SKM-1 (cell line): ENCODE measurements around the gene LMO7.
A peak's percentile ranks its signal among the peaks of the same experiment; 100 is the strongest.

Experiments
- DNase-seq: peaks from one replicate; lab custom pipeline; 2025; ENCODE audit not compliant: unreplicated experiment; lab: John Stamatoyannopoulos, UW

LMO7 gene

GRCh38 chr13:75876142-75877050 is 240.3 kb downstream of the LMO7 start:
- peak; percentile 75 for DNase-seq

DNA sequence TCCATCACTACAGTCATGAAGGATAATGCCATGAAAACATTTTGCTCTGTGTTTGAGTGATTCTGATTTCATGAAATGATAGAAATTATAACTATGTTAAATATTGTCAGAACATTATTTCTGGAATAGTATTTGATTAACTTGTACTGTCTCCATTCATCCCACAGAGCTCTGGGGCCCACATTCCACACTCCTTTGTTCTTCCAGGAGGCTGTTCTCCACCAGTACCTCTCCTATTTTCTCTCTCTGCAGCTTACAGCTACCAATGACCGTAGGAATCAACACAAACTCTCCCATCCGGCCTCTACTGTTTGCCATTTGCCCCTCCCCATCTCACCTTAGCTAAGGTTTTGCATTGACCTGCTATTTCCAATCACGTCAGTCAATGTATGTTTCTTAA is 240.9 kb downstream of the LMO7 start:
- no peak for DNase-seq

DNA sequence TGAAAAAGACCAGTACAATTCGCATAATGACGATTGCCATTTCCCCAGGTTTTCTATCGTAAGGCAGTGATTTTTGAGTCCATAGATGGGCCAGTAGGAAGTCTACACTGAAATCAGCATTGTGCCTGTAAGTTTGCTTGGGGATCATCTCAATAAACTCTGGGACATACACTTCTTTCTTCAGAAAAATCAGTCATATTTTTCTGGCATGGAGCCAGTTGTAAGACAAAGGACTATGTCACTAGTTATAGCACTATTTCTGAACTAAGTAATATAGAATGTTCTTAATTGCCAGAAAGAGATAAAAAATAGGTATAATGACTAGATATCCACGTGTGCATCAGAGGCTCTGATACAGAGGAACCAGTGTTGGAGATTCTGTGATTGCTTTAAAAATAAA is 243.5 kb downstream of the LMO7 start:
- DNase-seq = no peak

- DNase-seq = no peak
Measured at GRCh38 chr13:75881109-75881775, 245.1 kb downstream of the LMO7 start.

GRCh38 chr13:75882261-75882660 is 246.1 kb downstream of the LMO7 start:
- no peak for DNase-seq

DNA sequence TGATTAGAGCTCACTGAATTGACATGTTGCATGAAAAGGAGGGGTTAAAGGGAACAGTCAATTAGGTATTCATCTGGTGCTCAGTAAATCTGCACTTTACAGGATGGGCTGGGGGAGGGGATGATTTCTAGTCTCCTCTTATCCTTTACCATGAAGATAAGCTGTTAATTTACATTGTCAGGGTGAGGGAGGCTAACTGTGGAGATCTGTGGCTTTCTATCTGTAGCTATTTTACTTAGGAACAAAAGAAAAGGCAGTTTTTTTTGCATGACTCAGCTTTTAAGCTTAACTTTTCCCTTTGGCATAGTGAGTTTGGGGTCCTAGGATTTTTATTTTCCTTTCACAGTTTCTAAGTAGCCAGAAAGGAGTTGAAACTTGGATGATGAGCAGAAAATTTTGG is 253.3 kb downstream of the LMO7 start:
- DNase-seq = no peak

DNA sequence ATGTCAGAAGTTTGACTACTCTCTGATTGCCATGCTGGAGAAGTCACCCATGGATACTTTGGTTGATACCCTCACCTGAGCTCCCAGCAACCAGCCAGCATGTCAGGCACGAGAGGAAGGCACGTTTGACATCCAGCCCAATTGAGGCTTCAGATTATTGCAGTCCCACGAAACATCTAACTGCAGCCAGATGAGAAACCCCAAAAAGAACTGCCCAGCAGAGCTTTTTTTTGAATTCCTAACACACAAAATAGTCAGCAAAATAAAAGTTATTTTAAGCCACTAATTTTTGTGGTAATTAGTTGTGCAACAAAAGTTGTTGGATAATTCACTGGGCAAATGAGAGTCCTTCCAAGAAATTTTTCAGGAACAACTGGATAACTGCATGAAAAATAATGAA is 259.0 kb downstream of the LMO7 start:
- DNase-seq = no peak

DNA sequence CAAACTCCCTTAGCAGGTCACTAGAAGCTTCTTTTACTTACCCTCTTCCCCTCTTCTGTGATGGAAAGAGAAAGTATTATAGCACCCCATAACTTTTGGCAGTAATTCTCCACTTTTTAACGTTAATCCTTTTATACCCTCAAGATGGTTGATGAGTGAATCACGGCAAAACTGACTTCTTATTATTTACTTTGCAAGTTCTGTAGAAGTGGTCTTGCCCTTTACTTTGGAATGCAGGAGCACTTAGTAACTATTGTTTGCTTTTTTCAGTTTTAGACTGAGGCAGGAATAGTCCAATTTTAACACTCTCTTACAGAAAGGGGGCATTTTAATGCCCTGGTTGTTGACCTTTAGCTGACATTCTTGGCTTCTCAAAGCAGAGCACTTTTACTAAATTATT is 260.1 kb downstream of the LMO7 start:
- DNase-seq = no peak

DNA sequence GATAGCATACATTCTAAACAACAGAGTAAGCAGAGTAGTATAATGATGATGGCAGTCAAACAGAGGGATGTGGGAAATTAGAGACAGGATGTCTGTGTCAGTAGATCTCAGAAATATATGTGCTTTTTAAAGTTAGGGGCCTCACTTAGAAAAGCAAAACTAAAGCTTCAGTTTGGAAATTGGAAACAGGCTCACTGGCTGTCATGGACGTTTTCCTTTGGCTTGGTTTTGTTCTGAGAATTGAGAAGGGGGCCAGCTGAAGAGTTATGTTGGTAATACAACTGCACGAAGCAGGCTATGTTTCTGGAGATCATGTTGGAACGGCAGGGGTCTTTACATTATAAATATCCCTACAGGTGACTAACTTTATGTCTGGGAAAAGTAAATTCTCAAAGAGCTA is 261.3 kb downstream of the LMO7 start:
- no peak for DNase-seq

- no peak for DNase-seq
Measured at GRCh38 chr13:75901501-75901900, 265.4 kb downstream of the LMO7 start.

GRCh38 chr13:75902166-75903104 is 266.3 kb downstream of the LMO7 start:
- no peak for DNase-seq

DNA sequence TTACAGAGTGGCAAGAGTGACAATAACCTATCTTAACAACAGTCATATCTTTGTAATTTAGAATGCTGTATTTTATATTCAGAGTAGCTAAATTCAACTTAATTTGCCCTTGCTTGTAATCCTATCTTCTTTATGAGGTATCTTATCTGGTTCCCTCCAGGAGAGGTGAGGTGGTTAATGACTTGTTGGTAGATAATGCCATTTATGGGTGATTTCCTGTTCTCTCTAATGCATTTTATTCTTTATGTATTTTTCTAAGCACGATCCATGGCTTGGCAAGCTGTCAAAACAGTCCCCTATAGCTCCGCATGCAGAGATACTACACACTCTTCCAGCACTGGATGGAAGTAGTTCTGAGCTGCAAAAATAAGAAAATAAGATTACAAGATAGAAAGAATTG is 267.9 kb downstream of the LMO7 start:
- no peak for DNase-seq

- no peak for DNase-seq
Measured at GRCh38 chr13:75906315-75906714, 270.2 kb downstream of the LMO7 start.

DNA sequence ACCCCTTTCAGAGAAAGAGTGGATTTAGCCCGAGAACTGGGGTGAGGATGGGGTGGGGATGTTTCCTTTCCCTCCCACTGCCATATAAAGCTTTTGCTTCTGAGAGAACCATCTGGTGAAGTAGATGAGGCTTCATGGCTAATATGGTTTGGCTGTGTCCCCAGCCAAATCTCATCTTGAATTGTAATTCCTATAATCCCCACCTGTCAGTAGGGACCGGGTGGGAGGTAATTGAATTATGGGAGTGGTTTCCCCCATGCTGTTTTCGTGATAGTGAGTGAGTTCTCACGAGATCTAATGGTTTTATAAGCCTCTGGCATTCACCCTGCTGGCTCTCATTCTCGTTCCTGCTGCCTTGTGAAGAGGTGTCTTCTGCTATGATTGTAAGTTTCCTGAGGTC is 270.9 kb downstream of the LMO7 start:
- no peak for DNase-seq

GRCh38 chr13:75908141-75908540 is 272.0 kb downstream of the LMO7 start:
- no peak for DNase-seq
